Measurements from ENCODE around the gene RGS10. TPM values are rescaled to one million over a fixed set of nuclear protein-coding genes. Genes with fewer than 3 reads are reported as not detected.

RGS10 gene
- total RNA-seq, 1 experiment from 2014 or later: 10.8 TPM

- CTCF ChIA-PET: no interaction called here
- no peaks in the 10 kb centered on the region for H3K4me1 Mint-ChIP-seq (ENCODE audit: low read depth, unreplicated experiment)
- no peak overlapping the region for H3K27ac Mint-ChIP-seq (ENCODE audit: unreplicated experiment)
Observed at GRCh38 chr10:119518936-119519335, 23.6 kb downstream of the RGS10 start.

DNA sequence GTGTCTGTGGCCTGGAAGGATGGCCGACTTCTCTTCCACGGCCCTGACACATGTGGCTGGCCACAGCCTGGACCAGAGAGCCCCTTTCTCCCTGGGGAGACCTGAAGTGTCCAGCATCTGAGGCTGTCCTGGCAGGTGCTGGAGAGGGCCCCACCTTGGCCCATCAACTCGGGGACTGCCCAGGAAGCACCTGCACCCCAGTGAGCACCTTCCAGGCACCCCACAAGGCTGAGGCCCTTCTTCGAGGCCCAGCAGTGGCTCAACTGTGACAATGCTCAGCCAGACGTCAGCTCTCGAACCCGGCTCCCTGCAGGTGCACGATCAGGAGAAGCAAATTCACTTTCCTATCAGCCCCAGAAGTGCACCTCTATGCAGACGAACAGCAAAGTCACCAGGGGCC, 24.3 kb downstream of the RGS10 start:
- H3K4me3 Mint-ChIP-seq (ENCODE audit: low read depth, unreplicated experiment): no peak overlapping the region
- H3K9me3 Mint-ChIP-seq (ENCODE audit: low read depth, unreplicated experiment): no peaks in the 10 kb centered on the region
- TF ChIP-seq CTCF (IDR thresholded peaks at IDR 0.05; ENCODE audit: unreplicated experiment): no peak
- CTCF ChIA-PET: no interaction called here
- intact Hi-C loops (cut with micrococcal nuclease; ENCODE audit: unreplicated experiment): no loop called here
- no peaks in the 10 kb centered on the region for H3K27me3 Mint-ChIP-seq (ENCODE audit: unreplicated experiment)
- DNase-seq: no peak
- no TSS peak for BruUV-seq (replicated peaks)
- H3K4me1 Mint-ChIP-seq (ENCODE audit: low read depth, unreplicated experiment): no peaks in the 10 kb centered on the region
- no peaks in the 10 kb centered on the region for H3K36me3 Mint-ChIP-seq (ENCODE audit: insufficient read depth, unreplicated experiment)
- no peak overlapping the region for H3K27ac Mint-ChIP-seq (ENCODE audit: unreplicated experiment)

More at GRCh38 chr10:119518936-119519335, 23.6 kb downstream of the RGS10 start:
- intact Hi-C loops (cut with micrococcal nuclease; ENCODE audit: unreplicated experiment): no loop called here
- Mint-ChIP-seq H3K4me3 (ENCODE audit: low read depth, unreplicated experiment) (no peak overlapping the region), H3K9me3 (ENCODE audit: low read depth, unreplicated experiment) (no peaks in the 10 kb centered on the region), H3K27me3 (ENCODE audit: unreplicated experiment) (no peaks in the 10 kb centered on the region), H3K36me3 (ENCODE audit: insufficient read depth, unreplicated experiment) (no peaks in the 10 kb centered on the region)
- no peak for TF ChIP-seq CTCF (IDR thresholded peaks at IDR 0.05; ENCODE audit: unreplicated experiment)
- BruUV-seq (replicated peaks): no TSS peak
- DNase-seq: no peak

DNA sequence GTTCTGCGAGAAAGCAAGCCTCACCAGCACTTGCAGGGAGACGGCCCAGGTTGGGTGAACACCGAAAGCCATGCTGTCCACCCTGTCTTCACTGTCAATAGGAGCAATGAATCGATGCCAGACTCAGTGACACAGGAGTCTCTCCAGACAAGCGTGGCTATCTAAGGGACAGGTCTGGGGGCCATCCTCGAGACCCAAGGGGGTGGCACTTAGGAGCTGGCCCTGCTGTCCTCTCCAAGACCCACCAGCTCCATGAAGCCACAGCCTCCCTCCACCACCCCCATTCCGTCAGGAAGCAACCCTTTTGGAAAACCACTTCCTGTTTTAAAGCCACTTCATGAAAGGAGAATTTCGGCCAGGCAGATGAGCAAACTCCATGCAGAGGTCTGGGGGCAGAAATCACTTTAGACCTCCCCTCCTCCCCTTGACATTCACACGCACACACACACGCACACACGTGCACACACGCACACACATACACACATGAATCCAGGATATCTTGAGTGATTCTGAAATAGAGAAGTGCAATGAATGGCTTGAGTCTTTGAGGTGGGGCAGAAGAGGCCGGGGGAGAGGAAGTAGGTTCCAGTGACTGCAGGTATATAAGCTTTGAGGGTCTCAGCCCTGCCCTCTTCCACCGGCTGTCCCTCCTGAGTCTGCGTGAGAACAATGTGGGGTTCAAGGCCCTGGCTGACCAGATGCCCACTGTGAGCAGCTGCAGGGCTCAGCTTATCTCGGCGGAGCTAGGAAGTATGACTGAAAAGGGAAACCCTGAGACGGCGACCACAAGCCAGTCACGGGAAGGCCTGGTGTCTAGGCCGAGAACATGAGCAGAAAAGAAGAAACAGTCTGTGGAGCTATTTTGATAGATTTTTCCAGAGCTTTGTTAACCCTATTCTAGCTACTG, 25.0 kb downstream of the RGS10 start:
- no peaks in the 10 kb centered on the region for H3K4me1 Mint-ChIP-seq (ENCODE audit: low read depth, unreplicated experiment)
- CTCF ChIA-PET: interaction anchor here (0.6 kb wide), 1 partner anchor 1073 kb away, joined by 6 read pairs; no protein-coding TSS in a partner anchor
- no peak overlapping the region for H3K4me3 Mint-ChIP-seq (ENCODE audit: low read depth, unreplicated experiment)
- H3K36me3 Mint-ChIP-seq (ENCODE audit: insufficient read depth, unreplicated experiment): no peaks in the 10 kb centered on the region
- no peaks in the 10 kb centered on the region for H3K9me3 Mint-ChIP-seq (ENCODE audit: low read depth, unreplicated experiment)
- H3K27ac Mint-ChIP-seq (ENCODE audit: unreplicated experiment): no peak overlapping the region
- no peak for DNase-seq
- no peak for TF ChIP-seq CTCF (IDR thresholded peaks at IDR 0.05; ENCODE audit: unreplicated experiment)
- intact Hi-C loops (cut with micrococcal nuclease; ENCODE audit: unreplicated experiment): no loop called here
- no peaks in the 10 kb centered on the region for H3K27me3 Mint-ChIP-seq (ENCODE audit: unreplicated experiment)
- BruUV-seq (replicated peaks): no TSS peak

DNA sequence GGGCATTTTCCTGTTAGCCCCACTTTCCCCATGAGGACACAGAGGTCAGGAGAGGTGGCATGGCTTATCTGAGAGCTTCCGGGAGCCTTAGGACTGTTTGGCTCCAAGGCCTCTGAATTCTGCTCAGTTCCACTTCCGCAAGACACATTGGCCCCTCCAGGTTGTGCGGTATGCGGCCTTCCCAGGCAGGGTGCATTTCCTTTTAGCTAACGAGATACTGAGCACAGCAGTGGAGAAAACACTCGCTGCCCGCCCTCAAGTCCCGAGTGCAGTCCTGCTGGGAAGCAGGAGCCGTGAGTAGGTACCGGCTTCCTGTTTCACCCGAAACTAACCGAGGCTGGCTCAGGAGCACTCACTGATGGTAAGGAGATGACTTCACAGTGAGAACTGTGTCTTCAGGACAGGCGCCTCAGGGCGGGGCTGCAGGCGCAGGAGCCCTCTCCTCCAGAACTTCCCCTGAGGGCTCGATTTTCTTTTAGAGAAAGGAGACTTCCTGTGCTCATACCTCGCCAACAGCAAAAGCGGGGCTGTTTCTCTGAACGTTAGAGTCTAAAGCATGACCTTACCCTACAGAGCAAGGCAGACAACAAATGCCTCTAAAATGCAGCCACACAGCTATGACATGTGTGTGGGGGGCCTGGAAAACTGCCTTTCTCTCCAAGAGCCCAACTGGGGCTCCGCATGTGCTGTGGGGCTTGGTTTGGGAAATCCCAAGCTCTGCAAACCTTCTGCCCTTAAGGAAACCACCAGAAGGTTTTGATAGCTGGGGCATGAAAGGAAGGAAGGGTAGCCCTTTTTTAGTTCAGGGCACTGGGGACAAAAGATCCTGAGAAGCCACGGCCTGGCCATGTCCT, 25.9 kb downstream of the RGS10 start:
- H3K36me3 Mint-ChIP-seq (ENCODE audit: insufficient read depth, unreplicated experiment): no peaks in the 10 kb centered on the region
- H3K27me3 Mint-ChIP-seq (ENCODE audit: unreplicated experiment): no peaks in the 10 kb centered on the region
- no peaks in the 10 kb centered on the region for H3K4me1 Mint-ChIP-seq (ENCODE audit: low read depth, unreplicated experiment)
- no peak for TF ChIP-seq CTCF (IDR thresholded peaks at IDR 0.05; ENCODE audit: unreplicated experiment)
- H3K4me3 Mint-ChIP-seq (ENCODE audit: low read depth, unreplicated experiment): no peak overlapping the region
- DNase-seq: no peak
- intact Hi-C loops (cut with micrococcal nuclease; ENCODE audit: unreplicated experiment): no loop called here
- BruUV-seq (replicated peaks): no TSS peak
- CTCF ChIA-PET: no interaction called here
- H3K27ac Mint-ChIP-seq (ENCODE audit: unreplicated experiment): no peak overlapping the region
- H3K9me3 Mint-ChIP-seq (ENCODE audit: low read depth, unreplicated experiment): no peaks in the 10 kb centered on the region
